KMS-11 (cell line): ENCODE measurements around the gene SEH1L.

ENCODE experiments used
- H2AFZ ChIP-seq: fragments of 200-600 bp; sonication (generic); 2 replicates; pipeline ENCODE4 v1.6.1; 2016; ENCODE audit warnings: antibody characterized with exemption, mixed run types, low read depth
- H3K27ac ChIP-seq: fragments of 200-600 bp; sonication (generic); 2 replicates; pipeline ENCODE4 v1.6.1; 2016; ENCODE audit warnings: mild to moderate bottlenecking, mixed run types
- H3K27me3 ChIP-seq: fragments of 200-600 bp; sonication (generic); 2 replicates; pipeline ENCODE4 v1.6.1; 2017; ENCODE audit warnings: mild to moderate bottlenecking, low read depth, mixed run types, moderate library complexity; ENCODE audit not compliant: insufficient read depth
- H3K36me3 ChIP-seq: fragments of 200-600 bp; sonication (generic); 2 replicates; pipeline ENCODE4 v1.6.1; 2017; ENCODE audit warnings: mild to moderate bottlenecking, mixed run types; ENCODE audit not compliant: insufficient read depth
- H3K4me1 ChIP-seq: fragments of 200-600 bp; sonication (generic); 2 replicates; pipeline ENCODE4 v1.6.1; 2016; ENCODE audit warnings: mild to moderate bottlenecking, low read depth, mixed run types; ENCODE audit not compliant: poor library complexity, severe bottlenecking
- H3K4me2 ChIP-seq: fragments of 200-600 bp; sonication (generic); 2 replicates; pipeline ENCODE4 v1.7.0; 2016; ENCODE audit warnings: mild to moderate bottlenecking, mixed run types
- H3K4me3 ChIP-seq: fragments of 200-600 bp; sonication (generic); IDR thresholded peaks from 2 replicates; pipeline ENCODE4 v1.6.1; 2017; ENCODE audit warnings: low read depth, low read length, mixed read lengths; ENCODE audit not compliant: insufficient read depth
- H3K79me2 ChIP-seq: fragments of 200-600 bp; sonication (generic); 2 replicates; pipeline ENCODE4 v1.6.1; 2016; ENCODE audit warnings: low read depth, mixed run types; ENCODE audit not compliant: insufficient read depth
- H3K9ac ChIP-seq: fragments of 200-600 bp; sonication (generic); 2 replicates; pipeline ENCODE4 v1.6.1; 2016; ENCODE audit warnings: mild to moderate bottlenecking, mixed run types
- H4K20me1 ChIP-seq: fragments of 200-600 bp; sonication (generic); 2 replicates; pipeline ENCODE4 v1.6.1; 2016; ENCODE audit warnings: mild to moderate bottlenecking, mixed run types; ENCODE audit not compliant: insufficient read depth
- CTCF ChIP-seq: fragments of 200-600 bp; sonication (generic); conservative IDR thresholded peaks from 2 replicates; pipeline ENCODE4 v1.6.1; 2017; ENCODE audit warnings: low read depth, mild to moderate bottlenecking, antibody characterized with exemption, low read length, moderate library complexity, mixed read lengths

SEH1L gene

GRCh38 chr18:12921178-12921577 is 26.6 kb upstream of the SEH1L start:
- Histone ChIP-seq H3K4me1 (peaks cover 22% of the 10 kb centered on the region), H3K79me2 (no peaks in the 10 kb centered on the region), H3K36me3 (no peaks in the 10 kb centered on the region), H2AFZ (no peak overlapping the region), H3K27ac (no peak overlapping the region), H3K4me3 (no peak overlapping the region), H3K27me3 (peaks cover 58% of the 10 kb centered on the region), H3K9ac (no peak overlapping the region), H3K4me2 (peak overlapping the region; percentile 67), H4K20me1 (no peaks in the 10 kb centered on the region)
- TF ChIP-seq CTCF = no peak

- H3K27me3 ChIP-seq = peaks cover 58% of the 10 kb centered on the region
- no peak overlapping the region for H3K4me3 ChIP-seq
- H3K4me1 ChIP-seq = peaks cover 22% of the 10 kb centered on the region
- H4K20me1 ChIP-seq = no peaks in the 10 kb centered on the region
- H2AFZ ChIP-seq = no peak overlapping the region
- H3K36me3 ChIP-seq = no peaks in the 10 kb centered on the region
- H3K4me2 ChIP-seq = no peak overlapping the region
- no peaks in the 10 kb centered on the region for H3K79me2 ChIP-seq
- H3K27ac ChIP-seq = no peak overlapping the region
- TF ChIP-seq CTCF = no peak
- no peak overlapping the region for H3K9ac ChIP-seq
These were observed 25.5 kb upstream of the SEH1L start for GRCh38 chr18:12922266-12922665.

GRCh38 chr18:12924616-12925015 is 23.2 kb upstream of the SEH1L start:
- H3K27me3 ChIP-seq = peaks cover 46% of the 10 kb centered on the region
- no peak overlapping the region for H3K9ac ChIP-seq
- no peaks in the 10 kb centered on the region for H4K20me1 ChIP-seq

GRCh38 chr18:12928206-12928605 is 19.6 kb upstream of the SEH1L start:
- H2AFZ ChIP-seq = no peak overlapping the region
- H3K4me1 ChIP-seq = no peaks in the 10 kb centered on the region
- H3K79me2 ChIP-seq = no peaks in the 10 kb centered on the region
- H3K9ac ChIP-seq = no peak overlapping the region
- peaks cover 17% of the 10 kb centered on the region; the same call in 1 of the 2 replicates for H3K27me3 ChIP-seq
- TF ChIP-seq CTCF = no peak
- no peaks in the 10 kb centered on the region for H3K36me3 ChIP-seq
- H4K20me1 ChIP-seq = no peaks in the 10 kb centered on the region
- no peak overlapping the region for H3K4me3 ChIP-seq
- no peak overlapping the region for H3K27ac ChIP-seq
- no peak overlapping the region for H3K4me2 ChIP-seq

More at GRCh38 chr18:12924616-12925015, 23.2 kb upstream of the SEH1L start:
- Histone ChIP-seq H3K4me1 (peaks cover 21% of the 10 kb centered on the region), H3K4me2 (no peak overlapping the region), H3K4me3 (no peak overlapping the region), H2AFZ (no peak overlapping the region), H3K79me2 (no peaks in the 10 kb centered on the region), H3K36me3 (no peaks in the 10 kb centered on the region), H3K27ac (no peak overlapping the region)
- TF ChIP-seq CTCF = no peak

GRCh38 chr18:12928641-12929040 is 19.2 kb upstream of the SEH1L start:
- Histone ChIP-seq H3K9ac (no peak overlapping the region), H3K27me3 (peaks cover 13% of the 10 kb centered on the region; the same call in 1 of the 2 replicates), H3K36me3 (no peaks in the 10 kb centered on the region), H2AFZ (no peak overlapping the region), H3K4me3 (no peak overlapping the region), H3K79me2 (no peaks in the 10 kb centered on the region), H4K20me1 (no peaks in the 10 kb centered on the region), H3K27ac (no peak overlapping the region), H3K4me2 (no peak overlapping the region), H3K4me1 (no peaks in the 10 kb centered on the region)
- TF ChIP-seq CTCF = no peak
